ENCODE data around the gene BIN1.

BIN1 gene

GRCh38 chr2:127117603-127118002 lies 10.6 kb upstream of the BIN1 start:
- DNase-seq (no peak), ATAC-seq (ENCODE audit: insufficient read depth, low read depth) (no peak)
- H4K20me1 ChIP-seq (ENCODE audit: insufficient read depth, low read length), result no peaks in the 10 kb centered on the region
- H3K4me1 ChIP-seq (ENCODE audit: insufficient read depth, low read length), result no peaks in the 10 kb centered on the region
- TF ChIP-seq CTCF (IDR thresholded peaks at IDR 0.05; ENCODE audit: borderline replicate concordance, extremely low read depth, low read length, poor library complexity, severe bottlenecking), result no peak
- no peak for TF ChIP-seq EZH2 (IDR thresholded peaks at IDR 0.05; ENCODE audit: borderline replicate concordance, low read depth, low read length, severe bottlenecking)
- peaks cover 3% of the 10 kb centered on the region for H3K27me3 ChIP-seq (ENCODE audit: insufficient read depth, low read length, poor library complexity)
- no peak overlapping the region for H3K4me3 ChIP-seq (ENCODE audit: low read depth in 1 of 2, low read length in 2 of 2)
- H3K36me3 ChIP-seq (ENCODE audit: insufficient read depth, low read length), result no peaks in the 10 kb centered on the region
- H3K27ac ChIP-seq (ENCODE audit: low read length), result no peak overlapping the region
- no peak overlapping the region for H3K9ac ChIP-seq (ENCODE audit: low read depth, low read length)
- H3K9me3 ChIP-seq (ENCODE audit: insufficient read depth, low read length, severe bottlenecking), result peaks cover 15% of the 10 kb centered on the region
- no peaks in the 10 kb centered on the region for H3K79me2 ChIP-seq (ENCODE audit: insufficient read depth, low read length)
- H2AFZ ChIP-seq (ENCODE audit: low read depth, low read length), result no peak overlapping the region
- no peak overlapping the region for H3K4me2 ChIP-seq (ENCODE audit: insufficient read depth, low read length)

GRCh38 chr2:127115471-127116199 lies 8.7 kb upstream of the BIN1 start:
- no peak overlapping the region for H2AFZ ChIP-seq (ENCODE audit: low read depth, low read length)
- TF ChIP-seq CTCF (IDR thresholded peaks at IDR 0.05; ENCODE audit: borderline replicate concordance, extremely low read depth, low read length, poor library complexity, severe bottlenecking), result no peak
- no peak for TF ChIP-seq EZH2 (IDR thresholded peaks at IDR 0.05; ENCODE audit: borderline replicate concordance, low read depth, low read length, severe bottlenecking)
- no peaks in the 10 kb centered on the region for H4K20me1 ChIP-seq (ENCODE audit: insufficient read depth, low read length)
- H3K4me2 ChIP-seq (ENCODE audit: insufficient read depth, low read length), result no peak overlapping the region
- no peaks in the 10 kb centered on the region for H3K4me1 ChIP-seq (ENCODE audit: insufficient read depth, low read length)
- DNase-seq, result no peak
- H3K9me3 ChIP-seq (ENCODE audit: insufficient read depth, low read length, severe bottlenecking), result peaks cover 3% of the 10 kb centered on the region
- H3K36me3 ChIP-seq (ENCODE audit: insufficient read depth, low read length), result no peaks in the 10 kb centered on the region
- peaks cover 3% of the 10 kb centered on the region for H3K27me3 ChIP-seq (ENCODE audit: insufficient read depth, low read length, poor library complexity)
- no peak overlapping the region for H3K9ac ChIP-seq (ENCODE audit: low read depth, low read length)
- no peaks in the 10 kb centered on the region for H3K79me2 ChIP-seq (ENCODE audit: insufficient read depth, low read length)
- ATAC-seq (ENCODE audit: insufficient read depth, low read depth), result no peak
- H3K4me3 ChIP-seq (ENCODE audit: low read depth in 1 of 2, low read length in 2 of 2), result no peak overlapping the region
- H3K27ac ChIP-seq (ENCODE audit: low read length), result no peak overlapping the region

- Histone ChIP-seq H3K4me2 (ENCODE audit: insufficient read depth, low read length) (no peak overlapping the region), H2AFZ (ENCODE audit: low read depth, low read length) (no peak overlapping the region), H3K4me3 (ENCODE audit: low read depth in 1 of 2, low read length in 2 of 2) (no peak overlapping the region), H4K20me1 (ENCODE audit: insufficient read depth, low read length) (no peaks in the 10 kb centered on the region), H3K27me3 (ENCODE audit: insufficient read depth, low read length, poor library complexity) (peaks cover 31% of the 10 kb centered on the region), H3K4me1 (ENCODE audit: insufficient read depth, low read length) (peaks cover 13% of the 10 kb centered on the region; the same call in 1 of the 2 replicates), H3K36me3 (ENCODE audit: insufficient read depth, low read length) (no peaks in the 10 kb centered on the region), H3K9me3 (ENCODE audit: insufficient read depth, low read length, severe bottlenecking) (no peaks in the 10 kb centered on the region), H3K27ac (ENCODE audit: low read length) (no peak overlapping the region), H3K9ac (ENCODE audit: low read depth, low read length) (no peak overlapping the region), H3K79me2 (ENCODE audit: insufficient read depth, low read length) (no peaks in the 10 kb centered on the region)
- no peak for ATAC-seq (ENCODE audit: insufficient read depth, low read depth)
- no peak for TF ChIP-seq EZH2 (IDR thresholded peaks at IDR 0.05; ENCODE audit: borderline replicate concordance, low read depth, low read length, severe bottlenecking)
- no peak for TF ChIP-seq CTCF (IDR thresholded peaks at IDR 0.05; ENCODE audit: borderline replicate concordance, extremely low read depth, low read length, poor library complexity, severe bottlenecking)
- no peak for DNase-seq
Measured at GRCh38 chr2:127110985-127111384, 4.0 kb upstream of the BIN1 start.

Measured in DND-41 (cell line).